ENCODE results near the gene KRTAP19-7. TPM values are rescaled to one million over a fixed set of nuclear protein-coding genes. Genes with fewer than 3 reads are reported as not detected.

KRTAP19-7 gene
- polyA plus RNA-seq, 1 donor (not counting 4 experiments of a cell fraction or from before 2014, with no cell fraction given): not detected

DNA sequence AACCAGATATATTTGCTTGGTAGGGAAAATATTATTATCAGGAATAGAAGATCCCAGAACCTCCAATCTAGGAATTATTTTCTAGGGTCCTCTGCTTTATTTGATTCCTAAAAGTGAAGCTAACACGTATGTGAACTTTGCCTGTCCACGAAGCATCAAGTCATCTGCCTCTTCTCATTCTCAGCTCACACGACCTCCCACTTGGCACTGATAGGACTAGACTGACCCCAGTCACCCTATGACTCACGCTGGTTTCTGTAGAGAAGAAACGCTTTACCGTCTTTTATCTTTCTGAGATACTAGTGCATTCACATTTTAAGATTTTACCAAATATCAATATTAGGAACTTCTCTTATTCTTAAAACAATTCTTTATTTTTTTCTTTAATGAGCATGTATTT, 2.0 kb upstream of the KRTAP19-7 start:
- Histone ChIP-seq H3K4me1 (ENCODE audit: control insufficient read depth, extremely low read depth, insufficient read depth, low read length) (no peaks in the 10 kb centered on the region), H3K27ac (ENCODE audit: control insufficient read depth, insufficient read depth, low read length) (no peak overlapping the region), H4K20me1 (ENCODE audit: control insufficient read depth, extremely low read depth, insufficient read depth, low read length) (no peaks in the 10 kb centered on the region), H3K9ac (ENCODE audit: control insufficient read depth, extremely low read depth, insufficient read depth, low read length) (no peak overlapping the region), H3K4me3 (ENCODE audit: control insufficient read depth in 2 of 3, extremely low read depth in 1 of 3, insufficient read depth in 2 of 3, low read depth in 1 of 3, low read length in 3 of 3) (no peak overlapping the region), H3K27me3 (ENCODE audit: control insufficient read depth, extremely low read depth, insufficient read depth, low read length) (no peaks in the 10 kb centered on the region), H3K36me3 (ENCODE audit: control insufficient read depth in 2 of 2, extremely low read depth in 1 of 2, insufficient read depth in 2 of 2, low read length in 2 of 2) (no peaks in the 10 kb centered on the region), H3K4me2 (ENCODE audit: control insufficient read depth, extremely low read depth, insufficient read depth, low read depth, low read length) (no peak overlapping the region), H3K9me1 (ENCODE audit: control insufficient read depth, extremely low read depth, insufficient read depth, low read length) (no peaks in the 10 kb centered on the region), H3K79me2 (ENCODE audit: control insufficient read depth, insufficient read depth, low read length) (no peaks in the 10 kb centered on the region), H2AFZ (ENCODE audit: control insufficient read depth, low read length) (no peak overlapping the region), H3K9me3 (ENCODE audit: control insufficient read depth, low read depth, low read length) (no peaks in the 10 kb centered on the region)
- DNase-seq (ENCODE audit: low read depth, low spot score) (no peak), FAIRE-seq (no peak)
- dilution Hi-C loops (cut with MboI; ENCODE audit: extremely low pct_ligation_motif_present, low sequenced_read_pairs): no loop called here
- TF ChIP-seq, protein P1, sequence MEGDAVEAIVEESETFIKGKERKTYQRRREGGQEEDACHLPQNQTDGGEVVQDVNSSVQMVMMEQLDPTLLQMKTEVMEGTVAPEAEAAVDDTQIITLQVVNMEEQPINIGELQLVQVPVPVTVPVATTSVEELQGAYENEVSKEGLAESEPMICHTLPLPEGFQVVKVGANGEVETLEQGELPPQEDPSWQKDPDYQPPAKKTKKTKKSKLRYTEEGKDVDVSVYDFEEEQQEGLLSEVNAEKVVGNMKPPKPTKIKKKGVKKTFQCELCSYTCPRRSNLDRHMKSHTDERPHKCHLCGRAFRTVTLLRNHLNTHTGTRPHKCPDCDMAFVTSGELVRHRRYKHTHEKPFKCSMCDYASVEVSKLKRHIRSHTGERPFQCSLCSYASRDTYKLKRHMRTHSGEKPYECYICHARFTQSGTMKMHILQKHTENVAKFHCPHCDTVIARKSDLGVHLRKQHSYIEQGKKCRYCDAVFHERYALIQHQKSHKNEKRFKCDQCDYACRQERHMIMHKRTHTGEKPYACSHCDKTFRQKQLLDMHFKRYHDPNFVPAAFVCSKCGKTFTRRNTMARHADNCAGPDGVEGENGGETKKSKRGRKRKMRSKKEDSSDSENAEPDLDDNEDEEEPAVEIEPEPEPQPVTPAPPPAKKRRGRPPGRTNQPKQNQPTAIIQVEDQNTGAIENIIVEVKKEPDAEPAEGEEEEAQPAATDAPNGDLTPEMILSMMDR (optimal IDR thresholded peaks at IDR 0.05 in 1 of 3, IDR thresholded peaks at IDR 0.05 in 1 of 3, conservative IDR thresholded peaks at IDR 0.05 in 1 of 3; ENCODE audit: extremely low read depth in 1 of 3, insufficient read depth in 2 of 3, low read length in 3 of 3): no peak
- TF ChIP-seq EZH2 (IDR thresholded peaks at IDR 0.05; ENCODE audit: low read length): no peak

DNA sequence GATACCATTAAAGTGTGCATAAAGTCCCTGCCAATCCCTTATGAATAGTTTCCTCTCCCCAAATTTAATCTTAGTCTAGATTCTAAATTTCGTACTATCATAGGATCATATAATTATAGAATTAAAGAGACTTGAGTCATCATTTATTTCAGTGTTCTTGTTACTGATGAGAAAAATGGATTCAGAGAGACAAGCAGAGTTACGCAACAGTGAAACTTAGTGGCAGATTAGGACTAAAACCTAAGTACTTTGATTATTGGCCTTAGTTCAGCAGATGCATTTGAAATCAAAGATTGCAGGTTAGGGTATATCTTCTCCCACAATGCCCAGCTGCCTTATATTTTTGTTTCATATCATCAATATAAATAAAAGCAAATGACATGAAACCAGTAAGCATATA, 843 bp upstream of the KRTAP19-7 start:
- no peak overlapping the region for H3K4me3 ChIP-seq (ENCODE audit: control insufficient read depth in 2 of 3, extremely low read depth in 1 of 3, insufficient read depth in 2 of 3, low read depth in 1 of 3, low read length in 3 of 3)
- DNase-seq (ENCODE audit: low read depth, low spot score) (no peak), FAIRE-seq (no peak)
- no peaks in the 10 kb centered on the region for H3K36me3 ChIP-seq (ENCODE audit: control insufficient read depth in 2 of 2, extremely low read depth in 1 of 2, insufficient read depth in 2 of 2, low read length in 2 of 2)
- H3K4me2 ChIP-seq (ENCODE audit: control insufficient read depth, extremely low read depth, insufficient read depth, low read depth, low read length): no peak overlapping the region
- H3K9ac ChIP-seq (ENCODE audit: control insufficient read depth, extremely low read depth, insufficient read depth, low read length): no peak overlapping the region
- H3K9me1 ChIP-seq (ENCODE audit: control insufficient read depth, extremely low read depth, insufficient read depth, low read length): no peaks in the 10 kb centered on the region
- no peaks in the 10 kb centered on the region for H3K4me1 ChIP-seq (ENCODE audit: control insufficient read depth, extremely low read depth, insufficient read depth, low read length)
- H4K20me1 ChIP-seq (ENCODE audit: control insufficient read depth, extremely low read depth, insufficient read depth, low read length): no peaks in the 10 kb centered on the region
- no peaks in the 10 kb centered on the region for H3K79me2 ChIP-seq (ENCODE audit: control insufficient read depth, insufficient read depth, low read length)
- dilution Hi-C loops (cut with MboI; ENCODE audit: extremely low pct_ligation_motif_present, low sequenced_read_pairs): no loop called here
- no peaks in the 10 kb centered on the region for H3K9me3 ChIP-seq (ENCODE audit: control insufficient read depth, low read depth, low read length)
- no peak overlapping the region for H2AFZ ChIP-seq (ENCODE audit: control insufficient read depth, low read length)
- no peaks in the 10 kb centered on the region for H3K27me3 ChIP-seq (ENCODE audit: control insufficient read depth, extremely low read depth, insufficient read depth, low read length)
- TF ChIP-seq, protein P1 (optimal IDR thresholded peaks at IDR 0.05 in 1 of 3, IDR thresholded peaks at IDR 0.05 in 1 of 3, conservative IDR thresholded peaks at IDR 0.05 in 1 of 3; ENCODE audit: extremely low read depth in 1 of 3, insufficient read depth in 2 of 3, low read length in 3 of 3): no peak
- no peak for TF ChIP-seq EZH2 (IDR thresholded peaks at IDR 0.05; ENCODE audit: low read length)
- H3K27ac ChIP-seq (ENCODE audit: control insufficient read depth, insufficient read depth, low read length): no peak overlapping the region

Data from keratinocyte (primary cell).